Hypothalamus (tissue), 51 donors: ENCODE data around the gene ABCC4.
"Not testable (repeated sequence)": the region's sequence is repeated elsewhere in the genome, so short reads cannot be mapped to it uniquely, and the experiment has no call there.

Experiments
- DNase-seq, 51 donors: peaks; one replicate each; lab custom pipeline; 2025; lab: John Stamatoyannopoulos, UW

The ABCC4 gene

GRCh38 chr13:95174517-95174916 is 126.7 kb downstream of the ABCC4 start:
- no peak for DNase-seq

DNA sequence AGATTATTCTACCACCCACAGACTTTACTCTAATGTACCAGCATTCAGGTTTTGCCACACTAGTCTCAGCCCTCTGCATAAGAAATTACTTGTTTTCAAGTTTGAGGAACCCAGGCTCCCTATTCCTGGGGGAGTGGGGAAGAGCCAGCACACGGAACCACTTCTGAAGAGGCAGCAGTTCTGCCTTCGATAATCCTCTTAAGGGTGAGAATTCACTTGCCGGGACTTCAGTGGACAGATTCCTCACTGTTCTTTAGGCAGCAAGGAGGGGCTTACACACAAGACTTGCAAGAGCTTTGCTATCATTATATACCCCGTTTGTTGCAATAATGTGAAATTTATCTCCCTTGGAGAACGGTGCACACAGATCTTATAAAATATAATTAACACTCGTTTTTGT is 133.1 kb downstream of the ABCC4 start:
- DNase-seq, result no peak

- not testable (repeated sequence) for DNase-seq
Observed at GRCh38 chr13:95167003-95167402, 134.2 kb downstream of the ABCC4 start.

- DNase-seq, result no peak
Observed at GRCh38 chr13:95164830-95165229, 136.4 kb downstream of the ABCC4 start.

- no peak for DNase-seq
Observed at GRCh38 chr13:95160112-95160906, 140.9 kb downstream of the ABCC4 start.

DNA sequence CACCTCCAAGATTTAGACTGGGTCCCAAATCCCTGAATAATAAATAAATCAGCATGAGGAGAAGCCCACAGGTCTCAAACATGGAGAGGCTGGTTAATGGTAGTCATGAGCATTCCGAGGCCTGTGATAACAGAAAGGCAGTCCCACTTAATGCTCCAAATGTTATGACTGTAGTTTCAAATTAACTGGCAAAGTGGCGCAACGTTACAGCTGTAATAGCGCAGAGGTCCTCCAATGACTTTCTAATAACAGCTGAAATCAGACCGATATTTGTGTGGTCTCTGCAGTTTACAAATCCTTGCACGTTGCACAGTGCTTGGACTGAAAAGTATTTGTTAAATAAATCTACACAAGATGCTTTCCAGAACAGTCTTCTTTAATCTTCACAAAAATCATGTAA is 141.8 kb downstream of the ABCC4 start:
- DNase-seq, result no peak

DNA sequence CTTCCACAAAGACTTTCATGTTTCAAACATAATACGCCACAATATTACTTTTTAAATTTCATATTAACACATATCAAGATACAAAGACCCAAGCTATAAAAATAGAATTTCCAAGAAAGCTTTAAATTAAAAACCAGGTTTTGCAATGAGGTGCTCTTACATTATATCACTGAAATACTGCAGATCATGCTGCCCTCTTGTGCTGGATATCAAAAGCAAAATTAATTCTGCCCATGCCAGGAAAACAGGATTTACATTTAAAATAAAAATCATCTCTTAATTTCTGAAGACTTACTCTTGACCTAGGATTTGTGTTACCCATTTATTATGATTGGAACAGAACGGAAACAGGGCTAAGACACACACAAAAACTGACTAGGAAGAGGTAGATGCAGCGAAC is 145.0 kb downstream of the ABCC4 start:
- no peak for DNase-seq

DNA sequence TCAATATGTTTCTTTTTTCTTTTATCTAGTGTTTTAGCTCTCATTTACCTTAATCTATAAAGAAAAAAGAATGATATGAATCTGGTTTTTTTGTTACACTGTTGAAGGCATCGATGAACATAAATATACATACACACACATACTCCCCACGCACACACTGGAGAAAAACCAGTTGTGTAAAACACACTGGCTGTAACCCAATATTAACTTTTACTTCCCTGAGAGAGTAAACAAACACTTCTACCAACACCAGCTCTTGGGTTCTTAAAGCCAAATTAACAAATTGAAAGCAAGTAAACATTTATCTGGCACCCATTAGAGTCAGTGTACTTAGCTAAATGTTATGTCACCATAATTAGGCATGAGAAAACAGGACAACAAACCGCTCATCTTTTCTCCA is 145.7 kb downstream of the ABCC4 start:
- DNase-seq, result no peak

GRCh38 chr13:95155093-95155492 is 146.2 kb downstream of the ABCC4 start:
- DNase-seq, result no peak

DNA sequence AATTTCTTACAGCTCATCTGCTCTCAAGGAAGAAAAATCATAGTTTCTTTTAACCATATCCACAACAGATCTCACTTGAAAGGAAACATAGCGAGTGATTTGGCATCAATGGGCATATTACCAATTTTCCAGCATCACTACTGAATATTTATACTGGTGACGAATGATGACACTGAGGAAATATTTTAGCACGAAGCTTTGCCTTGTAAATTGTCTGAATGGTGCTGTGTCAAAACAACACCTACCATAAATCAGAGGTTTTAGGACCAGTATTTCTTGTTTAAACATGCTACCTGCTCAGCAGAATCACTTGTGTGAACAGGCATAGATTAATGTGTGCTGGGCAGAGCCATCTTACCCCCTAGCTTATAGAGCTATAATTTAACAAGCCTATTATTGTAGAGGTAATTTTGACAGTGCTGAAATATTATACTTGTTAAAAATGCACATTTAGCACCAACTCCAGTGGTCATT is 146.8 kb downstream of the ABCC4 start:
- DNase-seq, result no peak

- no peak for DNase-seq
Observed at GRCh38 chr13:95153647-95154412, 147.4 kb downstream of the ABCC4 start.

GRCh38 chr13:95151942-95152587 is 149.2 kb downstream of the ABCC4 start:
- DNase-seq, result no peak

- no peak for DNase-seq
Observed at GRCh38 chr13:95150555-95150954, 150.7 kb downstream of the ABCC4 start.

DNA sequence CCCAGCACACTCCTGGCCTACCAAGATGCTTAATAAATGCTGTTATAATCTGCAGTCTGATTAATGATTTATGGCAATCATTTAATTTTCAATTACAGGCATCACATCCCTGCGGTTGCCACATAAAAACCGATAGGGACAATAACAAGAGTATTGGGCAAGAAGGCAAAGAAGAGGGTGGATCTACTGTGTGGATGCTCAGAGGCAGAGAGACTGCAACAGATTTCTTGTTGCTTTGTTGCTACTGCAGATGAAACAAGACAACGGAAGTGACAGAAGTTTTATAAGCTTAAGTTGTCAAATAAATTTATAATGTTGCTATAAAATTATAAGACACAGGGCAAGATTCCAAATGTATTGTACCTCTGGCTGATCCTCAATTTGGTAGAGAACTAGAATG is 154.8 kb downstream of the ABCC4 start:
- no peak for DNase-seq

DNA sequence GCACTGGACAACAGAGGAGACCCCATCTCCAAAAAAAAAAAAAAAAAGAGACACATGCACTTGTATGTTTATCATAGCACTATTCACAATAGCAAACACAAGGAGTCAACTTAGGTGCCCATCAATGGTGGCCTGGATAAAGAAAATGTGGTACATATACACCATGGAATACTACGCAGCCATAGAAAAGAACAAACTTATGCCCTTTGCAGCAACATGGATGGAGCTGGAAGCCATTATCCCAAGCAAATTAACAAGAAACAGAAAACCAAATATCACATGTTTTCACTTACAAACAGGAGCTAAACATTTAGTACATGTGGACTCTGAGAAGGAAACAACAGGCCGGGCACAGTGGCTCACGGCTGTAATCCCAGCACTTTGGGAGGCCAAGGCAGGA is 155.7 kb downstream of the ABCC4 start:
- no peak for DNase-seq

DNA sequence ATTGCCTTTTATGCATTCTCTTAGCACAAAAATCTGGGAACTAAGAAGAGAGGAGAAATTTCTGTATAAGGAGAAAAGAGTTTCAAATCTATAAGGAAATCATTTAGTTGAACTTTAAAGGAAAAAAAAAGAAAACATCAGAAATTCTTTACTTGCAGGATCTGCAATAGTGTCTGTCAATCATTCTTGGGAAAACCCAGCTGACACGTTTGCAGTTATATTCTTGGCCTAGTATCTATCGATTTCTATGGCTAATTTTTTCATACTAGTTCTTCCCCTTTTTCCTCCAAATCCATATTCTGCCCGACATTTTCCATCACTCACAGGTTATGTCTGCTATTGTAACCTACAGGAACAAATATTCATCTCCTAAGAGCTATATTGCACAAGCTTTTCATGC is 160.7 kb downstream of the ABCC4 start:
- no peak for DNase-seq

- DNase-seq, result no peak
Observed at GRCh38 chr13:95138876-95139585, 162.2 kb downstream of the ABCC4 start.

- no peak for DNase-seq
Observed at GRCh38 chr13:95137096-95137495, 164.2 kb downstream of the ABCC4 start.

GRCh38 chr13:95136638-95137037 is 164.6 kb downstream of the ABCC4 start:
- no peak for DNase-seq

GRCh38 chr13:95133498-95133897 is 167.8 kb downstream of the ABCC4 start:
- no peak for DNase-seq

GRCh38 chr13:95129004-95129403 is 172.2 kb downstream of the ABCC4 start:
- no peak for DNase-seq
